T-cell (primary cell): Measurements from ENCODE around the gene PNCK. TPM values are rescaled to one million over a fixed set of nuclear protein-coding genes. Genes with fewer than 3 reads are reported as not detected.
A peak's percentile ranks its signal among the peaks of the same experiment; 100 is the strongest.

Source experiments
- ATAC-seq, 4 experiments: fragments of 200-7000 bp in 3 of 4; fragments of 150-1000 bp in 1 of 4; cut with Tn5 transposase; replicated peaks in 1 of 4; 1 replicate in 3 of 4; 2 replicates in 1 of 4; pipeline ENCODE4 v1.10.0; 2021; ENCODE audit warnings: moderate library complexity in 3 of 4, mild to moderate bottlenecking in 2 of 4, moderate number of reproducible peaks in 1 of 4
- CTCF ChIA-PET, 2 donors: fragments of 300-600 bp; sonication (Branson Sonifier 250); formaldehyde crosslinking; loops; one replicate each; lab custom pipeline; 2022; ENCODE audit warnings: antibody characterized with exemption in 2 of 2; lab: Charles Lee
- POLR2A ChIA-PET, 2 donors: fragments of 300-600 bp; sonication (Branson Sonifier 250); formaldehyde crosslinking; loops; one replicate each; lab custom pipeline; 2022; ENCODE audit warnings: antibody characterized with exemption in 2 of 2; lab: Charles Lee
- DNase-seq, 35 experiments: peaks; one replicate each; pipeline versions ENCODE4 v3.0.0 to v3.0.0-alpha.2; 2013 to 2023
- H3K27ac ChIP-seq: one replicate; pipeline ENCODE4 v1.5.1; 2013; ENCODE audit warnings: low read length
- H3K27me3 ChIP-seq, 2 experiments: replicated peaks in 1 of 2; 1 replicate in 1 of 2; 2 replicates in 1 of 2; pipeline versions ENCODE4 v1.6.1 to v1.7.0; 2013; ENCODE audit warnings: low read length in 1 of 2, mixed read lengths in 1 of 2; ENCODE audit not compliant: control insufficient read depth in 2 of 2, insufficient read depth in 2 of 2; ENCODE audit errors: extremely low read depth in 1 of 2
- H3K36me3 ChIP-seq, 2 donors: 1 replicate in 1 of 2; 2 replicates in 1 of 2; pipeline versions ENCODE4 v1.6.1 to v1.7.0; 2013; ENCODE audit warnings: low read length in 1 of 2; ENCODE audit not compliant: control insufficient read depth in 2 of 2, insufficient read depth in 1 of 2; ENCODE audit errors: extremely low read depth in 1 of 2
- H3K4me1 ChIP-seq, 2 experiments: 1 replicate in 1 of 2; 2 replicates in 1 of 2; pipeline versions ENCODE4 v1.6.1 to v1.7.0; 2013; ENCODE audit warnings: low read length in 2 of 2, mixed read lengths in 1 of 2; ENCODE audit not compliant: insufficient read depth in 2 of 2, control insufficient read depth in 1 of 2; ENCODE audit errors: extremely low read depth in 1 of 2
- H3K4me3 ChIP-seq, 2 donors: 1 replicate in 1 of 2; 2 replicates in 1 of 2; pipeline versions ENCODE4 v1.5.1 to v1.7.0; 2013; ENCODE audit warnings: mild to moderate bottlenecking in 2 of 2, low read length in 1 of 2, moderate library complexity in 1 of 2; ENCODE audit not compliant: control insufficient read depth in 1 of 2; ENCODE audit errors: extremely low read depth in 1 of 2
- H3K9me3 ChIP-seq: 2 replicates; pipeline ENCODE4 v1.7.0; 2013
- H3K27ac Mint-ChIP-seq, 2 donors: one replicate each; pipeline ENCODE4 v1.8.0; 2020 to 2021; ENCODE audit warnings: mild to moderate bottlenecking in 2 of 2, mixed read lengths in 2 of 2
- H3K27me3 Mint-ChIP-seq, 2 donors: one replicate each; pipeline ENCODE4 v1.8.0; 2021 to 2022; ENCODE audit warnings: mixed read lengths in 2 of 2
- H3K36me3 Mint-ChIP-seq: one replicate; pipeline ENCODE4 v1.8.0; 2021; ENCODE audit warnings: mixed read lengths
- H3K4me1 Mint-ChIP-seq, 3 donors: one replicate each; pipeline ENCODE4 v1.8.0; 2020 to 2022; ENCODE audit warnings: mixed read lengths in 3 of 3, mild to moderate bottlenecking in 1 of 3
- H3K4me3 Mint-ChIP-seq, 3 donors: one replicate each; pipeline ENCODE4 v1.8.0; 2020 to 2022; ENCODE audit warnings: mild to moderate bottlenecking in 3 of 3, mixed read lengths in 3 of 3, moderate library complexity in 3 of 3
- H3K9me3 Mint-ChIP-seq, 3 donors: one replicate each; pipeline ENCODE4 v1.8.0; 2020 to 2022; ENCODE audit warnings: mixed read lengths in 3 of 3
- WGBS: methylation state at CpG from one replicate; pipeline ENCODE4 v1.1.5; 2013; ENCODE audit warnings: missing lambda C conversion rate; ENCODE audit not compliant: insufficient coverage; 5-methylcytosine and 5-hydroxymethylcytosine counted together
- total RNA-seq, 35 experiments: library from RNA in 6 of 35; stranded (reverse) in 6 of 35; fragments of 120-200 nt in 1 of 35; gene quantifications; one replicate each; pipeline versions ENCODE4 v1.2.1 to v1.2.4 and lab custom pipeline; 2013 to 2026

PNCK gene
- total RNA-seq, 5 donors from 2014 or later (not counting 1 experiment from before 2014, with no cell fraction given) = 1.0 TPM; not detected in 4

GRCh38 chrX:153643431-153644351, 29.9 kb downstream of the PNCK start:
- no peaks in the 10 kb centered on the region for H3K36me3 Mint-ChIP-seq
- H3K4me3 Mint-ChIP-seq = peak overlapping the region in 1 of 3 donors; percentile 69
- ChIA-PET POLR2A (no interaction called here), CTCF (interaction anchor here in 1 of 2 donors (1.4 kb wide), 1 partner anchor 702 kb away, joined by 3 read pairs; no protein-coding TSS in a partner anchor)
- 3% methylated on average over 31 of the region's 84 CpGs for WGBS
- H3K9me3 Mint-ChIP-seq = no peaks in the 10 kb centered on the region
- ATAC-seq = peak in 3 of 4 experiments; percentile 51 to 63 (median 59)
- H3K4me1 ChIP-seq = peaks cover 0 to 34% of the 10 kb centered on the region in 2 experiments
- peak in 1 of 35 experiments; percentile 51 for DNase-seq
- peak overlapping the region in 1 of 2 donors; percentile 59 for H3K4me3 ChIP-seq
- H3K27ac Mint-ChIP-seq = no peak overlapping the region
- H3K27me3 ChIP-seq = peaks cover 8 to 78% of the 10 kb centered on the region in 2 experiments
- H3K9me3 ChIP-seq = no peaks in the 10 kb centered on the region
- peaks cover 20 to 43% of the 10 kb centered on the region in 2 donors for H3K27me3 Mint-ChIP-seq
- peaks cover 10 to 22% (median 16%) of the 10 kb centered on the region in 3 donors for H3K4me1 Mint-ChIP-seq
- H3K27ac ChIP-seq = no peak overlapping the region
- no peaks in the 10 kb centered on the region for H3K36me3 ChIP-seq

- Mint-ChIP-seq H3K4me1 (peaks cover 10 to 22% (median 16%) of the 10 kb centered on the region in 3 donors), H3K27me3 (peaks cover 20 to 38% of the 10 kb centered on the region in 2 donors), H3K36me3 (no peaks in the 10 kb centered on the region), H3K4me3 (peak overlapping the region; percentile 24 to 69 (median 25)), H3K27ac (no peak overlapping the region), H3K9me3 (no peaks in the 10 kb centered on the region)
- CTCF ChIA-PET = no interaction called here
- POLR2A ChIA-PET = no interaction called here
- no peaks in the 10 kb centered on the region for H3K9me3 ChIP-seq
- ATAC-seq = no peak
- H3K4me3 ChIP-seq = peak overlapping the region in 1 of 2 donors; percentile 6
- no peak for DNase-seq
- peaks cover 8 to 78% of the 10 kb centered on the region in 2 experiments for H3K27me3 ChIP-seq
- no peaks in the 10 kb centered on the region for H3K36me3 ChIP-seq
- H3K27ac ChIP-seq = no peak overlapping the region
- H3K4me1 ChIP-seq = peaks cover 0 to 34% of the 10 kb centered on the region in 2 experiments
- WGBS = 4% methylated on average over 5 of the region's 48 CpGs
These were observed 30.8 kb downstream of the PNCK start for GRCh38 chrX:153642655-153643430.

GRCh38 chrX:153642051-153642654, 31.5 kb downstream of the PNCK start:
- ChIA-PET CTCF (no interaction called here), POLR2A (no interaction called here)
- Histone ChIP-seq H3K4me3 (peak overlapping the region in 1 of 2 donors; percentile 0), H3K36me3 (no peaks in the 10 kb centered on the region), H3K27me3 (peaks cover 8 to 74% of the 10 kb centered on the region in 2 experiments), H3K9me3 (no peaks in the 10 kb centered on the region), H3K27ac (no peak overlapping the region), H3K4me1 (peaks cover 0 to 27% of the 10 kb centered on the region in 2 experiments)
- 2% methylated on average over 21 of the region's 62 CpGs for WGBS
- Mint-ChIP-seq H3K4me1 (peaks cover 10 to 20% (median 14%) of the 10 kb centered on the region in 3 donors), H3K9me3 (no peaks in the 10 kb centered on the region), H3K27me3 (peaks cover 20 to 38% of the 10 kb centered on the region in 2 donors), H3K27ac (no peak overlapping the region), H3K36me3 (no peaks in the 10 kb centered on the region), H3K4me3 (peak overlapping the region in 1 of 3 donors; percentile 69)
- DNase-seq (peak in 1 of 35 experiments; percentile 25), ATAC-seq (peak in 1 of 4 experiments; percentile 45)

- Histone ChIP-seq H3K27ac (no peak overlapping the region), H3K4me1 (peaks cover 0 to 24% of the 10 kb centered on the region in 2 experiments), H3K4me3 (peak overlapping the region in 1 of 2 donors; percentile 0), H3K27me3 (peaks cover 8 to 72% of the 10 kb centered on the region in 2 experiments), H3K36me3 (no peaks in the 10 kb centered on the region), H3K9me3 (no peaks in the 10 kb centered on the region)
- H3K36me3 Mint-ChIP-seq = no peaks in the 10 kb centered on the region
- ChIA-PET POLR2A (no interaction called here), CTCF (no interaction called here)
- peak overlapping the region in 1 of 3 donors; percentile 37 for H3K4me3 Mint-ChIP-seq
- no peak for DNase-seq
- peaks cover 10 to 20% (median 14%) of the 10 kb centered on the region in 3 donors for H3K4me1 Mint-ChIP-seq
- no peak for ATAC-seq
- WGBS = no CpG with 5 or more reads among the region's 8 CpGs
- no peaks in the 10 kb centered on the region for H3K9me3 Mint-ChIP-seq
- H3K27ac Mint-ChIP-seq = no peak overlapping the region
- peaks cover 20 to 38% of the 10 kb centered on the region in 2 donors for H3K27me3 Mint-ChIP-seq
These were observed 32.0 kb downstream of the PNCK start for GRCh38 chrX:153641627-153642026.

GRCh38 chrX:153640736-153641575, 32.7 kb downstream of the PNCK start:
- no peak for DNase-seq
- WGBS = 48% methylated on average over 10 of the region's 26 CpGs
- Histone ChIP-seq H3K4me1 (peaks cover 0 to 21% of the 10 kb centered on the region in 2 experiments), H3K27me3 (peaks cover 6 to 65% of the 10 kb centered on the region in 2 experiments), H3K27ac (no peak overlapping the region), H3K4me3 (no peak overlapping the region), H3K36me3 (no peaks in the 10 kb centered on the region), H3K9me3 (no peaks in the 10 kb centered on the region)
- H3K9me3 Mint-ChIP-seq = no peaks in the 10 kb centered on the region
- ChIA-PET POLR2A (no interaction called here), CTCF (no interaction called here)
- H3K4me1 Mint-ChIP-seq = peaks cover 10 to 20% (median 14%) of the 10 kb centered on the region in 3 donors
- ATAC-seq = no peak
- peak overlapping the region in 1 of 3 donors; percentile 37 for H3K4me3 Mint-ChIP-seq
- no peaks in the 10 kb centered on the region for H3K36me3 Mint-ChIP-seq
- no peak overlapping the region for H3K27ac Mint-ChIP-seq
- peaks cover 16 to 33% of the 10 kb centered on the region in 2 donors for H3K27me3 Mint-ChIP-seq
